Activated CD4-positive, alpha-beta T cell treated with anti-CD3 and anti-CD28 coated beads for 24 hours (primary cell): ENCODE measurements around the gene DIS3L.
"Not testable (repeated sequence)": the region's sequence is repeated elsewhere in the genome, so short reads cannot be mapped to it uniquely, and the experiment has no call there.

Experiments used
- DNase-seq, 2 donors: peaks; one replicate each; pipeline ENCODE4 v3.0.0-alpha.2; 2020; ENCODE audit warnings: low read depth in 2 of 2

The DIS3L gene

DNA sequence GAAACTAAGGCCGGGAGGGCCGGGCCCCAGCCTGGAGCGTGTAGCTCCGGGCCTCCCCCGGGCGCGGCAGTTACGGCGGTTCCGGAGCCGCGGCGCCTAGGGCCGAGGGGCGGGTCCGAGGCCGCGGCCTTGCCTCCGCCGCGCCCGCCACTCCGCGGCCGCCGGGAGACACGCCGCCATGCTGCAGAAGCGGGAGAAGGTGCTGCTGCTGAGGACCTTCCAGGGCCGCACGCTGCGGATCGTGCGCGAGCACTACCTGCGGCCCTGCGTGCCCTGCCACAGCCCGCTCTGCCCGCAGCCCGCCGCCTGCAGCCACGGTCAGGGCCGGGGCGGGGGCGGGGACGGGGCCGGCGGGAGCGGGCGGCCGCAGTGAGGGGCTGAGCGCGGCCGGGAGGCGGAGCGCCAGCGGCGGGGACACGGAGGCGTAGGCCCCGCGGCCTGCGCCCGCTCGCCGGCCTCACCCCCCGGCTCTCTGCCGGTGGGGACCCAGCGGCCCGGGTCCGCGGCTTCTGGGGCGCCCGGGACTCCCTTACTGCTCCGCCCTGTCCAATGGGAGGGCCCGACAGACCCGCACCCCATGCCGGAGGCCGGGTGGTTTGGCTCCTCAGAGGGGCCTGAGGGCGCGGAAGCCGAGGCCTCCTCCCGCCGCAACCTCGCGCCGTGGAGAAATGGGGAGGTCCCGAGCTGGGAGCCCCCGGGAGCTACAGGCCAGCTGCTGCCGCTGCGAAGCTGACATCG is at the start of gene DIS3L:
Gene DIS3L, plus strand, starts transcription at position 150 of the 738 bp plus-strand sequence. Its CDS starts 29 bp downstream, at position 179.
- DNase-seq: peak; percentile 28 to 41

GRCh38 chr15:66245832-66246231 is 47.5 kb upstream of the DIS3L start:
- not testable (repeated sequence) for DNase-seq

GRCh38 chr15:66246937-66247336 is 46.4 kb upstream of the DIS3L start:
- no peak for DNase-seq

DNA sequence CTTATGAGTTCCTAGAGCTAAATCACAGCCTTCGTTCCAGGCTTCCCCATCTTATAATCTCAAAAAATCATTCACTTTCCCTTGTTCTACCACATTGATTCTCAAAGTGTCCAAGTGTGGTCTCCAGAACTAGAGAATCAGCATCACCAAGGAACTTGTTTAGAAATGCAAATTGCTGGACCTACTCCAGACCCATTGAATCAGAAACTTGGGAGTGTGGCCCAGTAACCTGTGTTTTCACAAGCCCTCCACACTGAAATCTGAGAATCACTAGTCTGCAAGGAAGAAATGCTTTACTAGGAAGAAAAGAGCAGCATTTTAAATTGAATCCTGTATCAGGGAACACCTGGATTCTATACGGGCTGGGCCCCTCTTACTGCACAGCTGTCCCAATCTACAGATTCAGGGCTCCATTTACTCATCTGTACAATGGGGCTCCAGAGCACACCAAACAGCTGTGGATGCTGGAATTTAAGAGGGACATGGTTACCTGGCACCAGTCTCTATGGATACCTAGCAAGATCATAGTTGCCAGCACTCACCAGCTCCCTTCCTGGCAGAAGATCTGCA is 43.7 kb upstream of the DIS3L start:
- DNase-seq: no peak

DNA sequence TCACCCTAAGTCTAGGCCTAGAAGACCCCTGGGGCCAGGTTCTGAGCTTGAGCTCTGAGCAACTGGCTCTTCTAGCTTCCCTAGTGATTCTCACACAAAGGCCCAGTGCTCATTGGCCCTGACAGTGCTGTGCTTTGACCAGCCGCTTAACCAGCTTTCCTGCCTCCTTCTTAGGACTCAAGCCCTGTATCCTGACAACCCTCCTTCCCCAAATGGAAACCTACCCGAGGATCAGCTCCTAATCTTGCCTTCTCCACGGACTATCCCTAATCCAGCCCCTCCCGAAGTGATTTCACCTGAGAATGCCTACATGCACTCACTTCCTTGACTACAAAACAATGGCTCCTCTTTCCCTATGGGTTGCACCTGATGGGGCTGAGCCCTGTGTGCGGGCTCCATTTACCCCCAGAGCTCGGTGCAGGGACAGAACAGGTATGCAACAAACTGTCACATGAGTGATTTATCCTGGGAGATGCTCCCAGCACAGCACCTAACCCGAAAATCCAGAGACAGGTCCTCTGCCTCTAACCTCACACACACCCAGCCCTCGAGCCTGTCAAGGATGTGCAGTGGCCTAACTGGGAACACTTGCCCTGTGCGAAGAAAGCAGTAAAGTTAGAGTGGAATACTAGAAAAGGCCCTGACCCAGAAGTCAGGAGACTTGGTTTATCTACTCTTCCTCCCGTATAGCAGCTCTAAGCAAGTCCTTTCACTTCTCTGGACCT is 42.1 kb upstream of the DIS3L start:
- DNase-seq: no peak

GRCh38 chr15:66251790-66252684 is 41.3 kb upstream of the DIS3L start:
- peak in 1 of 2 donors; percentile 41 for DNase-seq

- no peak for DNase-seq
Observed at GRCh38 chr15:66252685-66253417, 40.5 kb upstream of the DIS3L start.

- DNase-seq: no peak
Observed at GRCh38 chr15:66253418-66254088, 39.8 kb upstream of the DIS3L start, which contains the start of gene MEGF11. MEGF11 (minus strand) TSS chr15:66253750; CDS start chr15:66128403, 125,347 bp downstream.

DNA sequence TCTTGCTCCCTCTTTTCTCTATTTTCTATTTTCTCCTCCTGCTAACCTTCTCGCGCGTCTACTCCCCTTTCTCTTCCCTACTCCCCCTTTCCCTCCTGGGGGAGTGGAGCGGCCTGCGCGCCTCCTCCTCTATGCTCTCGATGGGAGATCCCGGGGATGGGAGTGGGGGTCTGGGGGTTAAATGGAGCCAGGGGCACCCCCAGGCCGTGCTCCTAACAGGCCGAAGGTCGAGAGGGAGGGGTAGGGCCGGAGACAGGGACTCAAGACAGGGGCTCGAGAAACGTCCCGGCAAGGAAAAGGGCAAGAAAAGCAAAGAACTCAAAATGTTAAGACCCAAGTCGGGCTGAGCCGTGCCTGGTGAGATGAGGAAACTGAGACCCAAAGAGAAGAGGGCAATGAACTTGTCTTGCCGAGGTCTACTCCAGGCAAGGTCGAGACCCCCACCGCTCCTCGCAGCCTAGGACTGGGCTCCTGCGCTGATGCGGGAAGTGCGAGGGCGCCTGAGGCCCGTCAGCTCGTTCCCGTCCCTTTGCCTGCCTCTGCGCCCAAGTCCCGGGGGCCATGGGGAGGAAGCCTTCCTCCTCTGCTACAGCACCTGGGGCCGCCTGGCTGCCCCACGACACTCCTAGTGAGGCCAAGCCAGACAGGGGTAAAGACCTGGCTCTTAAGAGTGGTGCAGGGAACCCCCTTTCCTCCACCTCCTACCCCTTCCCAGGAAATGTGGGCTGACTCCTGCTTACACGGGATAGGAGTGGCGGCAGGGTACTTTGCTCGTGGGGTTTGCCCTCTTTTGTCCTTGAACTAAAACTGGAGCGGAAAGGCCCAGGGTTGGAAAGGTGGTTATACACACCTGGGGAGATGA is 39.0 kb upstream of the DIS3L start:
- DNase-seq: no peak

DNA sequence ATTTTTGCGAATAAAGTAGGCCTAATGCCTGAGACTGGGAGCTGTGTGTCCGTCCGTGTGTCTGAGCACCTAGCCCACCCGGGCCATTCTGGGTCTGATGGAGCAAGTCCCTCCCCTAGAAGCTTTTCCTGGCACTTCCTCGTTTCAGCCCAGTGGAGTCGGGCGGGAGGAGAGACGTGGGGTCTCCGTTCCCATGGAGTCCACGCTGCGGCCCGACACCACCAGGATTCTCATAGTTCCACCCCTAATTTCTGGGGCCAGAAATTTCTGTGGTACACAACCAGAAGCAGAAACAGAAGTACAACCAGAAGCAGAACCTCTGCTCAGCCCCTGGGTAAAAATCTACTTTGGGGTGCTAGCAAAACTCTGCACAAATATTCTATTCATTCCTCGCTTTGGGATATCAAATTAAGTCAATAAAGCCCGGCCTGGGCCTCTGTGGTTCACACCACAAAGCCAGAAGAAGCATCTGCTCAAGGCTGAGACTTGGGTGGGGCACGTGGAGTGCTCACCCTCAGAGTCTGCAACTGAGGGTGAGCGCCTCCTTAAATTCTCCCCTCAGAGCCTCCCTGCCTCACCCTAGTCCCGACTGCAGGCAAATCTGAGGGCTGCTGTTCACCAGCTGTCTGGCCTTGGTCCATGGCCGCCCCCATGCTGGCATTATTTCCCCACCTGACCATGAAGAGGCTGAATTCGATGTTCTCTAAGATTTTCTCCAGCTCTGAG is 38.3 kb upstream of the DIS3L start:
- no peak for DNase-seq

GRCh38 chr15:66256692-66257091 is 36.7 kb upstream of the DIS3L start:
- DNase-seq: no peak

DNA sequence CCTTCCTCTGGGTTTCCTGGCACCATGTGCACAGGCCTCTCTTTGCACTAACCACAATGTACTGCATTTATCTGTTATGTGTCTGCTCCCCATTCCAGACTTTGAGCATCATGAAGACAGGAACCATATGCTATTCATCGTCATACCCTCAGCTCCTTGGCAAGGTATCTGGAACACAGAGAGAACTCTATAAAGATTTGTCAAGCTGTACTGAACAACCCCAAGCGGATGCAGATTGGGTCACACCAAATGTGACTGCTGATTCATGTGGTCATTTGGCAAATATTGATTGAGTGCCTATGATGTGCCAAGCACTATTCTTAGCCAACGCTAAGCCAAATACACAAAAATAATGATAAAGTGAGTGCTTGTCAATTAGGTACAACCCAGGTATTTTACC is 32.3 kb upstream of the DIS3L start:
- DNase-seq: no peak

GRCh38 chr15:66262837-66263236 is 30.5 kb upstream of the DIS3L start:
- DNase-seq: not testable (repeated sequence)

DNA sequence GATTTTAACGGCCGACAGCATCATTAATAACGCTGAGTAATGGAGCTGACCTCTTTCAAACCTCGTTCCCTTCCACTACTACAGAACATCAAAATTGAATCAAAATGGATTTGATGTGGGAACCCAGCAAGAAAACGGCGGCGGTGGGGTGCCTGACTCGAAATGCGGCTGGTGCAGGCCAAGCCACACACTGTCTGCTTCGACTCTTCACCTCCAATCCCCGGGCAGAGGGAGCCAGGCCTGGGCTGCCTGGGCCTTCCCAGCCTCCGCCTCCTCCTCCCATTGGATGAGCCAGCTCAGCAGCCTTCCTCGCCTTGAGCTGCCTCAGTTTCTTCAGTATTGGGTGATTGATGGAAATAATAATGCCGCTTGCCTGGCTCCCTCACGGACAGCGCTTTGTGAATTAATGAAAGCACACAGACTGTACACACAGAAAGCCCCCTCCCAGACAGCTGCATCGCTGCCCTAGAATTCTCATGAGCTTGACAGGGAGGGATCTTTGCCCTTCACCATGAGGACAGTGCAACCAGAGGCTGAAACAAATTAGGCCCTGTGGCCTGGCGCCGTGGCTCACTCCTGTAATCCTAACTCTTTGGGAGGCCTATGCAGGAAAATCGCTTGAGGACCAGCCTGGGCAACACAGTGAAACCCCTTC is 28.4 kb upstream of the DIS3L start:
- DNase-seq: no peak

- DNase-seq: no peak
Observed at GRCh38 chr15:66269326-66270090, 23.9 kb upstream of the DIS3L start.

- DNase-seq: no peak
Observed at GRCh38 chr15:66270932-66271331, 22.4 kb upstream of the DIS3L start.

- no peak for DNase-seq
Observed at GRCh38 chr15:66275352-66275751, 18.0 kb upstream of the DIS3L start.

DNA sequence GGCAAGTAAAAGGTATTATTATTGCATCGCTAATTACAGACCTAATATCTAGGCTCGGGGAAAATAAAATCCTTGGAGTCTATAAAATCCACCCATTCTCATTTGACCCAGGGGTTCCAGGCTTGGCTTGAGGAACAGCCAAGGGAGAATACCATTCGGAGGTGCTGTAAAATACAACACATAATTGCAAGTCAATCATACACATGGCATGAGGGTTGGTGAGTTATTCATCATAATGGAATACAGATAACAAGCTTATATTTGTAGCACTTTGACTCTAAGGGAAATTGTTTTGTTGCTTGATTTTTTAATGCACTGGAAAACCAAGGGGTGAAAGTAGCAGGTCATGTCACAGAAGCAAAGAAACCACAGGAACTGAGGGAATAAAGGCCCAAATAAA is 16.8 kb upstream of the DIS3L start:
- no peak for DNase-seq
